Measurements from ENCODE around the gene MAPK7.
A peak's percentile ranks its signal among the peaks of the same experiment; 100 is the strongest.

The MAPK7 gene

GRCh38 chr17:19364699-19365498 lies 13.4 kb upstream of the MAPK7 start:
- no peak for DNase-seq

DNA sequence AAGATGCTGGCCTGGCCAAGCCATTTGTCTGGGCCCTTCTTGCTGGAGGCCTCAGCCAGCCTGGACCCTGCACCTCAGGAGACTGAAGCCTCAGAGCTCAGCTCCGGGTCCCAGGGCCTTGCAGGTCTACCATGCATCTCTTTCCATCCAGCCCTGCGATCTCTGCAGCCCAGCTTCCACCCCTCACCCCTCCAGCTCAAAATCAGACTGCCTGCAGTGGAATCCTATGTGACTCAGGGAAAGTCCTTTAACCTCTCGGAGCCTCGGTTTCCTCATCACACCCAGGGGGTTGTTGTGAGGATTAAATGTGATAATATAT lies 12.8 kb upstream of the MAPK7 start:
- no peak for DNase-seq

DNA sequence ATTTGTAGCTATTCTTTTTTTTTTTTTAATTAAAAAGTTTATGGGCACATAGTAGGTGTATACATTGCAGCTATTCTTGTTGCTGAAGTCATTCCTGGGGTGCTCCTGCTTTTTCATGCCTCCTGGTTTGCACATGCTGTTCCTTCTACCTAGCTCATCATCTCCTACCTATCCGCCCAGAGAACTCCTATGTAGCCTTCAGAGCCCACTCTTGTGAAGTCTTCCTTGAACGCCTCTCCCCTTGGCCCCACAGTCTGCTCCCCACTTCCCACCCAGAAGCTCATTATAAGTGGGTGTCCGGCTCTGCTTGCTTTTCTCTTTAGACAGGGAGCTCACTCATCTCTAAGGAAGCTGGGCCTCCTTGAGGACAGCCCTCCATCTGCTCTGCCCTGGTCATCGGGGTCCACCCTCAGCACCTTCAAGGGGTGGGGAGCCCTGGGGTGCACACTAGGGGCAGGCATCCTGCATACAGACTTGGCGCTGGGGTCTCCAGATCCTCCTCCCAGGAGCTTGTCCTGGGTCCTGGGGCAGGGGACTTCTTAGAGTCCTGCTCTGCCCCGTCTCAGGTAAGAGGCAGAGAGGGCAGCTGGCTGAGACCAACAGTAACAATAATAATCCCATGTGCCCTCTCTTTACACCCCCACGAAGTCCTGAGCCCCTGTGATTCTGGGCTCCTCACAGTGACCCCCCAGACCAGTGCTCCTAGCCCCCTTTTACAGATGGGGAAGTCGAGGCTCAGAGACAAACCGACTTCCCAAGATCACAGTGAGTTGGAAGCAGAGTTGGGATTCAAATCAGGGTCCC lies 12.3 kb upstream of the MAPK7 start:
- no peak for DNase-seq

DNA sequence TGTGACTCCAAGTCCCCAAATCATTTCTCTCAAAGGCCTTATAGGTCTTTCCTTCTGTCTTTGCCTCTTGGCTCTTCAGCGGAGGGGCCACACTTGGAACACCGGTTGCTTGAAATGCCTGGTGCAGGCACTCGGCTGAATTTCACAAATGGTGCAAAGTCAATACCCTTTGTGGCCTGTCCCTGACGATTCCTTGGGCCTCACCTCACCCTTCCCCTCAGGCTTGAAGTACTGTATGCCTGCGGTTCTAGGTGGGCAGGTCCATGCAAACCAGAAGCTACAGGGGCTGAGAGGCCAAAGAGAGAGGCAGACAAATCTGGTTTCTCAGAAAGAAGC lies 11.7 kb upstream of the MAPK7 start:
- DNase-seq, result no peak

DNA sequence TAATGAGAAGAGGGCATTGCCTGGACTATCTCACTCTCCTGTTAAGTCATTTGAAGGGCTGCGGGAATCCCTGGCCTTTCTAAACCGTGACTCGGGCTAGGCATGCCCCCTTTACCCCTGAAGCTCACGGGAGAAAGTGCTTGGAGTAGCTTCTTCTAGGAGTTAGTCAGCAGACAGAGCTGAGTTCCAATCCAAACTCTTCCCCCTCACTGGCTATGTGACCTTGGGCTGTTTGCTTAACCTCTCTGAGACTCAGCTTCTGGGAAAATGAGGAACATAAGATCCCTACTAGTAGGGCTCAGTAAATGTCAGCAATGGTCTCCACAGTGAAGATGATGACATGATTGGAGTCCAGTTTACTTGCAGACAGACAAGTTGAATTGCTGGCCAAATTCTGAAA lies 10.1 kb upstream of the MAPK7 start:
- DNase-seq, result no peak

- DNase-seq, result no peak
These were observed 9.1 kb upstream of the MAPK7 start for GRCh38 chr17:19369107-19369778.

GRCh38 chr17:19369846-19370492 lies 8.3 kb upstream of the MAPK7 start:
- DNase-seq, result no peak

DNA sequence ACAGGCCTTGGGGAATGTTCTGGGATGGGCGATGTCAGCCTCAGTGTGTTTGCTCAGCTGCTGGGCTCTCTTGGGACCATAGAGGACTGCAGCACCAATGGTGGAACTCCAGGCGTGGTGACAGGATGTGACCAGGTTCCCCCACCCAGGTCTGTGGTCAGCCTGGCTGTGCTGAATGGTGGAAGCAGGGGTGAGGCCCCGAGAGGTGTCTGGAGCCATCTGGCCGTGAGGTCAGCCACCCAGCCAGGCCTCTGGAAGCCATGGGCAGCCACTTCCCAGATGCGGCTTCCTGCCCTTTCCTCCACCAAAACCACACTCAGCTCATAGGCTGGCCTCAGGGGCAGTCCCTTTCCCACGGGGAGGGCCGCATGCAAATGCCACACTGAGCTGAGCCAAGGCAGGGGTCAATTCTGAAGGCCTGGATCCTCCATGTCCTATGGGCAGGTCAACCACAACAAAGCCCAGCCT lies 7.8 kb upstream of the MAPK7 start:
- peak; percentile 55 for DNase-seq

- no peak for DNase-seq
These were observed 6.9 kb upstream of the MAPK7 start for GRCh38 chr17:19371259-19372010.

GRCh38 chr17:19372011-19372370 lies 6.3 kb upstream of the MAPK7 start:
- DNase-seq, result no peak

DNA sequence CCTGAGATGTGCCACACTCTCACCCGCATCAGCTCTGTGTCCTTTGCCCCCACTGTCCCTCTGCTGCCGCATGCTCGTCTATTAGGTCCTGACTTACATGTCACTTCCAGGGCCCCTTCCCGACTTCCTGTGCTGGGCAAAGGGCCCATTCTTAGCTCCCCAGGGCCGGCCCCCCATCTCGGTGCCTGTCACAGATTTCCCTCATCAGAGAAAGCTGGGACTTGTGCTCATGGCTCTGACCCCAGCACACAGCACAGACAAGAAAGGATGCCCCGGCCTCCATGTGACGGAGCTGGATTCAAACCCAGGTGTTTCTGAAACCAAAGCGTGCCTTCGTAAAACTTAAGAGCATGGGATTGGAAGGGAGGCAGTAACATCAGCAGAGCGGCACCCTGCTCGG lies 5.9 kb upstream of the MAPK7 start:
- DNase-seq, result no peak

GRCh38 chr17:19372866-19373504 lies 5.3 kb upstream of the MAPK7 start:
- DNase-seq, result no peak

DNA sequence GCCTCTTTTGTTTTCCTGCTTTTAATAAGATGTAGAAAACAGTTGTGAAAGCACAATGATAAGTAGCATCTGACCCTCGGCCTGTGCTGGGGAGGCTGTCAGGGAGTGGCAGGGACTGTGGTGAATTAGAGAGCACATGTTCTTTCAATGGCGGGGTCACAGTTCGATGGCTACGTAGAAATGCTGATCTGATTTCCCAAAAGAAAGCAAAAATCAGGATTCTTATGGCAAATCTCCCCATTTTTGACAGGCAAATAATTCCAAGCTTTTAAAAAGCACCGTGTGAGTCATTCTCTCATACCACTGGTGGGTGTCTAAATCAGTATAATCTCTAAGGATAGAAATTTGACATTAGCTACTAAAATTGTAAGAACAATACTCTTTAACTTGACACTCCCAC lies 4.2 kb upstream of the MAPK7 start:
- no peak for DNase-seq

DNA sequence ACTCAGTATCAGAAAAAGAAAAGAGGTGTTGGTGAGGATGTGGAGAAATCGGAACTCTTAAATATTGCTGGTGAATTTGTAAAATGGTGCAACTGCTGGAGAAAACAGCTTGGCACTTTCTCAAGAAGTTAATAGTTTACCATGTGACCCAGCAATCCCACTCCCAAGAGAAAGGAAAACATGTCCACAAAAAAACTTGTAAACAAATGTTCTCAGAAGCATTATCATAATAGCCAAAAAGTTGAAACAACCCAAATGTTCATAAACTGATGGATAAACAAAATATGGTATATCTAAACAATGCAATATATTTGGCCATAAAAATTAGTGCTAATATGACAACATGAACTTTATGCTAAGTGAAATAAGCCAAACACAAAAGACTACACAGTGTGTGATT lies 2.6 kb upstream of the MAPK7 start:
- no peak for DNase-seq

- peak; percentile 67 for DNase-seq
These were observed 1.5 kb upstream of the MAPK7 start for GRCh38 chr17:19376811-19377210.

DNA sequence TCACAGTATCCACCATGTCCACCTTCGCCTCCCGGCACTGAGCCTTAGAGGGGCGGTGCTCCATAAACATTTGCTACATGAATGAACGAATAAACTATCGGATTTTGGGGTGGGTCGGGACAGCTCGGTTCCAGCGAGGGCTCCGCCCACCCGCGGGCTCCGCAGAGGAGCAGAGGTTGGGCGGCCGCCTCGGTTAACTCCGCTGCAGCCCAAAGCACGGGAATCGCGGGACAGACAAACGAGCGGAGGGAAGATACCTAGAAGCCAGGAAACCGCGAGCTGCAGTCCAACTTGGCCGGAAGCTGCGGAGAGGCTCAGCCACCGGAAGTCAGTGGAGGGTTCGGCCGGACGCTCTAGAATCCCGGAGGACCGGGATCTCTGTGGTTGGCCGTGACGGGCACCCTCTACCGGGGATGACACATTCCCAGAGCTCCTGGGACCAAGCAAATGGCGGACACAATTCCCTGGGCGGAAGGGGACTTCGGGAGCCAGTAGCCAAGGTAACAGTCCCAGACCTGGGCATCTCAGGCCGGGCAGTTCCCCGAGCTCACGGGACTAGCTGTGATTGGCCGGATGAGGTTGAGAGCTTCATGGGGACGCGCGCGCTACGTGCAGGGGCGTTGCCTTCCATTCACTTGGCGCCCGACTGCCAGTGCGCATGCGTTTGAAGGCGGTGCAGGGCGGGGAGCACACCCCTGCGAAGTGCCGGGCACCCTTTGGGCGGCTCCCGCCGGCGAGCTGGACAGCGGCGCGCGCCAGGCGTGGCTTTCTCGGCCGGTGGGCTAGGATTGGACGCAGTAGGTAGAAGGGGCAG lies 489 bp upstream of the MAPK7 start:
- peak; percentile 97 for DNase-seq

GRCh38 chr17:19379361-19380065 lies 1.2 kb downstream of the MAPK7 start:
- no peak for DNase-seq

DNA sequence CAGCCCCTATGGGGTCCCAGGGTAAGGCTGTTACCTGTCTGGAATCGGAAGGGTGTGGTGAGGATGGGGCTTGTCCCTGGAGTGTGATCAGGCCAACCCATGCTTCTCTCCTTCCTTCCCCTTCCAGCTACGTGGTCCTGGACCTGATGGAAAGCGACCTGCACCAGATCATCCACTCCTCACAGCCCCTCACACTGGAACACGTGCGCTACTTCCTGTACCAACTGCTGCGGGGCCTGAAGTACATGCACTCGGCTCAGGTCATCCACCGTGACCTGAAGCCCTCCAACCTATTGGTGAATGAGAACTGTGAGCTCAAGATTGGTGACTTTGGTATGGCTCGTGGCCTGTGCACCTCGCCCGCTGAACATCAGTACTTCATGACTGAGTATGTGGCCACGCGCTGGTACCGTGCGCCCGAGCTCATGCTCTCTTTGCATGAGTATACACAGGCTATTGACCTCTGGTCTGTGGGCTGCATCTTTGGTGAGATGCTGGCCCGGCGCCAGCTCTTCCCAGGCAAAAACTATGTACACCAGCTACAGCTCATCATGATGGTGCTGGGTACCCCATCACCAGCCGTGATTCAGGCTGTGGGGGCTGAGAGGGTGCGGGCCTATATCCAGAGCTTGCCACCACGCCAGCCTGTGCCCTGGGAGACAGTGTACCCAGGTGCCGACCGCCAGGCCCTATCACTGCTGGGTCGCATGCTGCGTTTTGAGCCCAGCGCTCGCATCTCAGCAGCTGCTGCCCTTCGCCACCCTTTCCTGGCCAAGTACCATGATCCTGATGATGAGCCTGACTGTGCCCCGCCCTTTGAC lies 2.4 kb downstream of the MAPK7 start:
- DNase-seq, result no peak

DNA sequence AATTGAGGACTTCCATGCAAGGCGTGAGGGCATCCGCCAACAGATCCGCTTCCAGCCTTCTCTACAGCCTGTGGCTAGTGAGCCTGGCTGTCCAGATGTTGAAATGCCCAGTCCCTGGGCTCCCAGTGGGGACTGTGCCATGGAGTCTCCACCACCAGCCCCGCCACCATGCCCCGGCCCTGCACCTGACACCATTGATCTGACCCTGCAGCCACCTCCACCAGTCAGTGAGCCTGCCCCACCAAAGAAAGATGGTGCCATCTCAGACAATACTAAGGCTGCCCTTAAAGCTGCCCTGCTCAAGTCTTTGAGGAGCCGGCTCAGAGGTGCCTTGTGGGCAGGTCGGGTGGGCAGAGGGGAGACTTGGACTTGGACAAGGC lies 3.1 kb downstream of the MAPK7 start:
- no peak for DNase-seq

All from DMS53 (cell line).